Breast epithelium (tissue), 3 donors: Measurements from ENCODE around the gene SKA2.

Experiments used
- CTCF ChIP-seq, 3 donors: fragments of 450-650 bp; IDR thresholded peaks; one replicate each; pipeline ENCODE4 v1.5.1; 2016 to 2017; ENCODE audit warnings: antibody characterized with exemption in 3 of 3, mild to moderate bottlenecking in 3 of 3, moderate library complexity in 3 of 3
- POLR2A ChIP-seq: fragments of 450-650 bp; IDR thresholded peaks from one replicate; pipeline ENCODE4 v1.6.1; 2016; ENCODE audit warnings: antibody characterized with exemption, mild to moderate bottlenecking, moderate library complexity
- POLR2AphosphoS5 ChIP-seq, 3 donors: sonication (generic); formaldehyde crosslinking; IDR thresholded peaks; one replicate each; pipeline ENCODE4 v1.6.1; 2017; ENCODE audit warnings: antibody characterized with exemption in 3 of 3

GRCh38 chr17:59084154-59084553 is 70.8 kb downstream of the SKA2 start:
- TF ChIP-seq POLR2A (no peak), CTCF (IDR thresholded peaks at IDR 0.05) (no peak), POLR2AphosphoS5 (IDR thresholded peaks at IDR 0.05) (no peak)
